PFSK-1 (cell line): Measurements from ENCODE around the gene SH3PXD2A.

Source experiments
- FOXP2 ChIP-seq: optimal IDR thresholded peaks from 2 replicates; pipeline ENCODE3; 2011; ENCODE audit warnings: borderline replicate concordance, control low read depth, inconsistent platforms; ENCODE audit not compliant: insufficient read depth; ENCODE audit errors: extremely low read length, extremely low read depth
- POLR2AphosphoS5 ChIP-seq: IDR thresholded peaks from 2 replicates; pipeline ENCODE4 v1.6.1; 2012; ENCODE audit warnings: low read depth, mild to moderate bottlenecking, control low read depth, low read length, moderate library complexity
- SIN3A ChIP-seq: IDR thresholded peaks from 2 replicates; pipeline ENCODE4 v1.6.1; 2012; ENCODE audit warnings: mild to moderate bottlenecking, low read length, moderate library complexity, borderline replicate concordance; ENCODE audit not compliant: insufficient read depth
- TAF1 ChIP-seq: IDR thresholded peaks from 2 replicates; pipeline ENCODE4 v1.6.1; 2012; ENCODE audit warnings: low read length, control low read depth, borderline replicate concordance; ENCODE audit not compliant: insufficient read depth
- TF ChIP-seq, protein P1 (sequence below), 2 experiments: IDR thresholded peaks; 2 replicates each; pipeline versions ENCODE4 v1.6.1 to v1.8.0; 2011 to 2012; ENCODE audit warnings: low read depth in 2 of 2, low read length in 2 of 2, control low read depth in 1 of 2, inconsistent platforms in 1 of 2, mild to moderate bottlenecking in 1 of 2, moderate library complexity in 1 of 2; ENCODE audit not compliant: insufficient read depth in 1 of 2

Gene SH3PXD2A

DNA sequence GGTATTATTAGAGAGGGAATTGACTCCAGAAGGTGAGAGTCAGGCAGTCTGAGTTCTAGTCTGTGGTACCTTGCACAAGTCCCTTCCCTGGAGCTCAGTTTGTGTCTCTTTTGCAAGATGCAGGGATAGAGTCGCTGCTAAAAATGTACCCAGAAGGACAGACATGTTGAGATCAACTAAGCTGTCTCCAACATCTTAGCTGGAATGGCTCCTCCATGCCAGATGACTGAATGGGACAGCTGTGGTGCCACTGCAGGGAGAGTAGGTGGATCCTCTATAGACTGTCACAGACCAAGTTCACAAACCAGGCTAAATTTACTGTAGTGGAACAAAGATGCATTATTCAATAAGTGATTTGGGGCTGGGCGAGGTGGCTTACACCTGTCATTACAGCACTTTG lies 241.8 kb downstream of the SH3PXD2A start:
- TF ChIP-seq TAF1 (no peak), SIN3A (no peak), POLR2AphosphoS5 (no peak), FOXP2 (no peak)
- TF ChIP-seq, protein P1, sequence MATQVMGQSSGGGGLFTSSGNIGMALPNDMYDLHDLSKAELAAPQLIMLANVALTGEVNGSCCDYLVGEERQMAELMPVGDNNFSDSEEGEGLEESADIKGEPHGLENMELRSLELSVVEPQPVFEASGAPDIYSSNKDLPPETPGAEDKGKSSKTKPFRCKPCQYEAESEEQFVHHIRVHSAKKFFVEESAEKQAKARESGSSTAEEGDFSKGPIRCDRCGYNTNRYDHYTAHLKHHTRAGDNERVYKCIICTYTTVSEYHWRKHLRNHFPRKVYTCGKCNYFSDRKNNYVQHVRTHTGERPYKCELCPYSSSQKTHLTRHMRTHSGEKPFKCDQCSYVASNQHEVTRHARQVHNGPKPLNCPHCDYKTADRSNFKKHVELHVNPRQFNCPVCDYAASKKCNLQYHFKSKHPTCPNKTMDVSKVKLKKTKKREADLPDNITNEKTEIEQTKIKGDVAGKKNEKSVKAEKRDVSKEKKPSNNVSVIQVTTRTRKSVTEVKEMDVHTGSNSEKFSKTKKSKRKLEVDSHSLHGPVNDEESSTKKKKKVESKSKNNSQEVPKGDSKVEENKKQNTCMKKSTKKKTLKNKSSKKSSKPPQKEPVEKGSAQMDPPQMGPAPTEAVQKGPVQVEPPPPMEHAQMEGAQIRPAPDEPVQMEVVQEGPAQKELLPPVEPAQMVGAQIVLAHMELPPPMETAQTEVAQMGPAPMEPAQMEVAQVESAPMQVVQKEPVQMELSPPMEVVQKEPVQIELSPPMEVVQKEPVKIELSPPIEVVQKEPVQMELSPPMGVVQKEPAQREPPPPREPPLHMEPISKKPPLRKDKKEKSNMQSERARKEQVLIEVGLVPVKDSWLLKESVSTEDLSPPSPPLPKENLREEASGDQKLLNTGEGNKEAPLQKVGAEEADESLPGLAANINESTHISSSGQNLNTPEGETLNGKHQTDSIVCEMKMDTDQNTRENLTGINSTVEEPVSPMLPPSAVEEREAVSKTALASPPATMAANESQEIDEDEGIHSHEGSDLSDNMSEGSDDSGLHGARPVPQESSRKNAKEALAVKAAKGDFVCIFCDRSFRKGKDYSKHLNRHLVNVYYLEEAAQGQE (IDR thresholded peaks at IDR 0.05; ENCODE audit: insufficient read depth in 1 of 2, low read depth in 2 of 2, low read length in 2 of 2): no peak

GRCh38 chr10:103612462-103613365 lies 242.7 kb downstream of the SH3PXD2A start:
- TF ChIP-seq POLR2AphosphoS5 (no peak), FOXP2 (no peak), TAF1 (no peak), SIN3A (no peak)
- TF ChIP-seq, protein P1 (IDR thresholded peaks at IDR 0.05; ENCODE audit: insufficient read depth in 1 of 2, low read depth in 2 of 2, low read length in 2 of 2): no peak

GRCh38 chr10:103610921-103611511 lies 244.4 kb downstream of the SH3PXD2A start:
- no peak for TF ChIP-seq TAF1
- TF ChIP-seq, protein P1 (IDR thresholded peaks at IDR 0.05; ENCODE audit: insufficient read depth in 1 of 2, low read depth in 2 of 2, low read length in 2 of 2): no peak
- TF ChIP-seq FOXP2: no peak
- no peak for TF ChIP-seq SIN3A
- TF ChIP-seq POLR2AphosphoS5: no peak

GRCh38 chr10:103610083-103610472 lies 245.3 kb downstream of the SH3PXD2A start:
- TF ChIP-seq POLR2AphosphoS5: no peak
- TF ChIP-seq, protein P1 (IDR thresholded peaks at IDR 0.05; ENCODE audit: insufficient read depth in 1 of 2, low read depth in 2 of 2, low read length in 2 of 2): no peak
- TF ChIP-seq FOXP2: no peak
- TF ChIP-seq TAF1: no peak
- TF ChIP-seq SIN3A: no peak
